SJSA1 (cell line): ENCODE data around the gene SPATA31C1. TPM values are rescaled to one million over a fixed set of nuclear protein-coding genes. Genes with fewer than 3 reads are reported as not detected.

Source experiments
- DNase-seq, 2 experiments: peaks; one replicate each; pipeline ENCODE4 v3.0.0-alpha.2; 2015 to 2020; ENCODE audit warnings: low spot score in 2 of 2, low read depth in 1 of 2
- H3K27ac ChIP-seq: fragments of 250-450 bp; sonication (Bioruptor Pico); 2 replicates; pipeline ENCODE4 v1.5.1; 2020; ENCODE audit warnings: mild to moderate bottlenecking, moderate library complexity
- H3K27me3 ChIP-seq: fragments of 250-450 bp; sonication (Bioruptor Pico); replicated peaks from 2 replicates; pipeline ENCODE4 v1.5.1; 2020; ENCODE audit warnings: mild to moderate bottlenecking, moderate library complexity
- H3K36me3 ChIP-seq: fragments of 250-450 bp; sonication (Bioruptor Pico); 2 replicates; pipeline ENCODE4 v1.5.1; 2020; ENCODE audit warnings: mild to moderate bottlenecking
- H3K4me1 ChIP-seq: fragments of 250-450 bp; sonication (Bioruptor Pico); replicated peaks from 2 replicates; pipeline ENCODE4 v1.6.1; 2021; ENCODE audit warnings: mild to moderate bottlenecking
- H3K4me3 ChIP-seq: fragments of 250-450 bp; sonication (Bioruptor Pico); 2 replicates; pipeline ENCODE4 v1.5.1; 2020; ENCODE audit warnings: mild to moderate bottlenecking
- H3K9me3 ChIP-seq: fragments of 250-450 bp; sonication (Bioruptor Pico); replicated peaks from 2 replicates; pipeline ENCODE4 v1.5.1; 2020; ENCODE audit warnings: mild to moderate bottlenecking
- total RNA-seq: library from RNA; depleted of rRNA; stranded (reverse); fragments of >200 nt; shearing (Covaris generic); gene quantifications from 2 replicates; pipeline ENCODE4 v1.2.3, GENCODE V29; 2014

Gene SPATA31C1
- total RNA-seq, 1 experiment from 2014 or later: not detected

- no peaks in the 10 kb centered on the region for H3K27me3 ChIP-seq
- no peak for DNase-seq
- H3K27ac ChIP-seq: no peak overlapping the region
- H3K4me1 ChIP-seq: peaks cover 44% of the 10 kb centered on the region
- peaks cover 14% of the 10 kb centered on the region for H3K9me3 ChIP-seq
- H3K36me3 ChIP-seq: peaks cover 10% of the 10 kb centered on the region; the same call in 1 of the 2 replicates
- H3K4me3 ChIP-seq: no peak overlapping the region
Measured at GRCh38 chr9:87880683-87881082, 37.1 kb upstream of the SPATA31C1 start.

- H3K9me3 ChIP-seq: peaks cover 12% of the 10 kb centered on the region
- no peak within 1 kb of the TSS for H3K27ac ChIP-seq
- no peaks in the 10 kb centered on the region for H3K27me3 ChIP-seq
- peaks cover 25% of the 10 kb centered on the region for H3K4me1 ChIP-seq
- no peak for DNase-seq
- H3K4me3 ChIP-seq: no peak within 1 kb of the TSS
- H3K36me3 ChIP-seq: peaks cover 10% of the 10 kb centered on the region; the same call in 1 of the 2 replicates
Measured at GRCh38 chr9:87882627-87883026, 35.1 kb upstream of the SPATA31C1 start, which contains the start of gene SPATA31E1. Gene SPATA31E1, plus strand, starts transcription at chr9:87882877. Its CDS starts 15 bp downstream, at chr9:87882892.

- H3K36me3 ChIP-seq: peaks cover 7% of the 10 kb centered on the region; the same call in 1 of the 2 replicates
- H3K4me3 ChIP-seq: no peak overlapping the region
- no peak for DNase-seq
- peaks cover 6% of the 10 kb centered on the region for H3K9me3 ChIP-seq
- H3K27me3 ChIP-seq: no peaks in the 10 kb centered on the region
- H3K27ac ChIP-seq: no peak overlapping the region
- peaks cover 19% of the 10 kb centered on the region for H3K4me1 ChIP-seq
Measured at GRCh38 chr9:87883274-87883673, 34.5 kb upstream of the SPATA31C1 start.

DNA sequence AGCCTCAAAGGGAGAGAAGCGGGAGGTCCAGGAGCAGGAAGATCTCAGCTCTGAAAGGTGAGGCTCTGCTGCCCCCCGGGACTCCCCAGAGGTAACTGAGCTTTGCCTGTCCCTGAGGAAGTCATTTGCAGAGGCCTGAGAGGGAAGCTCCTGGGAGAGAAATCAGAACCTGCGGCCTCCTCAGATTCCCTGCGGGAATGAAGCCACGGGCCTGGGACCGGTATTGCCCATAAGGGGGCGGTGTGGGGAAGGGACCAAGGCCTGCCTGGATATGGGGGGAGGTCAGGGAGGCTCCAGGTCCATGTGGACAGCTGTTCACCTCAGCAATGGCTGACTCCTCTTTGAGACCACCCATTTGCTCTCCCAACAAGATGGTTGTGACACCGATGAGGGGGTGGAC is 33.8 kb upstream of the SPATA31C1 start:
- H3K4me3 ChIP-seq: no peak overlapping the region
- peaks cover 11% of the 10 kb centered on the region for H3K4me1 ChIP-seq
- H3K9me3 ChIP-seq: no peaks in the 10 kb centered on the region
- no peak overlapping the region for H3K27ac ChIP-seq
- no peaks in the 10 kb centered on the region for H3K27me3 ChIP-seq
- H3K36me3 ChIP-seq: no peaks in the 10 kb centered on the region
- no peak for DNase-seq

DNA sequence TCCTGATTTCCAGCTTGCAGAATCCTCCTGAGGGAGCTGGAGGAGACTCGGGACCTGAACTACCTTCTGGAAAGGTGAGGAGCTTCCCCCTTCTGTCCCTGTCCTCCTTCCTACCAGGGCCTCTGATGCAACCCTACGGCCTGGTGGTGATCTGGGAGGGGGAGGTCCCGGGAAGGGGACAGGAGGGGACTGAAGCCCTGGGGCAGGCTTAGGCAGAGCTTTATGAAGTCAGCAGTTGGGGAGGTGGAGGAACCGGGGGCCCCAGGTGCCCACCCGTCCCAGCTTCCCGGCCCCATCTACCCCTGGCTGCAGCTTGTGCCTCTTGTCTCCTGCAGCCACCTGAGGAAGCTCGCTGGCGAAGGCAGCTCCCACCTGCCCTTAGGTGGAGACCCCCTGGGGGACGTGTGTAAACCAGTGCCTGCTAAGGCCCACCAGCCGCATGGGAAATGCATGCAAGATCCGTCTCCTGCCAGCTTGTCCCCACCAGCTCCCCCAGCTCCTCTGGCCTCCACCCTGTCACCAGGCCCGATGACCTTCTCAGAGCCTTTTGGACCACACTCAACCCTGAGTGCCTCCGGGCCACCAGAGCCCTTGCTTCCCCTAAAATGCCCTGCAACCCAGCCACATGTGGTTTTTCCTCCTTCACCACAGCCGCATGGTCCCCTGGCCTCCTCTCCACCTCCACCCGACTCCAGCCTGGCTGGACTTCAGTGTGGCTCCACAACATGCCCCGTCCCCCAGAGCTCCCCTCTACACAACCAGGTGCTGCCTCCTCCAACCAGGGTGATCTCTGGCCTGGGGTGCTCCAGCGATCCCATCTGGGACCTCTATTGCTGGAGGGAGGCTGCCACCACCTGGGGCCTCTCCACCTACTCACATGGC is 32.9 kb upstream of the SPATA31C1 start:
- Histone ChIP-seq H3K4me1 (peaks cover 5% of the 10 kb centered on the region; the same call in 1 of the 2 replicates), H3K9me3 (no peaks in the 10 kb centered on the region), H3K27ac (no peak overlapping the region), H3K4me3 (no peak overlapping the region), H3K27me3 (no peaks in the 10 kb centered on the region), H3K36me3 (no peaks in the 10 kb centered on the region)
- DNase-seq: no peak

DNA sequence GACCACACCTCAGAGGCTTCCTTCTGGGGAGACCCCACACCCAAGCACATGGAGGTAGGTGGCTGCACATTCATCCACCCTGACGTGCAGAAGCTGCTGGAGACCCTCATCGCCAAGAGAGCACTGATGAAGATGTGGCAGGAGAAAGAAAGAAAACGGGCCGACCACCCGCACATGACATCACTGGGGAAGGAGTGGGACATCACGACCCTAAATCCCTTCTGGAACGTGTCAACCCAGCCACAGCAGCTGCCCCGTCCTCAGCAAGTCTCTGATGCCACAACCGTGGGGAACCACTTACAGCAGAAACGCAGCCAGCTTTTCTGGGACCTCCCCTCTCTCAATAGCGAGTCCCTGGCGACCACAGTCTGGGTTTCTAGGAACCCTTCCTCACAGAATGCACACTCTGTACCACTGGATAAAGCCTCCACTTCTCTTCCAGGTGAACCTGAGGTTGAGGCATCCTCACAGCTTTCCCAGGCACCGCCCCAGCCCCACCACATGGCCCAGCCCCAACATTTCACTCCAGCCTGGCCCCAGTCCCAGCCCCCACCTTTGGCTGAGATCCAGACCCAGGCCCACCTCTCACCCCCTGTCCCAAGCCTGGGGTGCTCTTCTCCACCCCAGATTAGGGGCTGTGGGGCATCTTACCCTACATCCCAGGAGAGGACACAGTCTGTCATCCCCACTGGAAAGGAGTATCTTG is 32.1 kb upstream of the SPATA31C1 start:
- no peak for DNase-seq
- no peaks in the 10 kb centered on the region for H3K4me1 ChIP-seq
- no peak overlapping the region for H3K27ac ChIP-seq
- no peaks in the 10 kb centered on the region for H3K36me3 ChIP-seq
- H3K9me3 ChIP-seq: no peaks in the 10 kb centered on the region
- H3K27me3 ChIP-seq: no peaks in the 10 kb centered on the region
- H3K4me3 ChIP-seq: no peak overlapping the region

DNA sequence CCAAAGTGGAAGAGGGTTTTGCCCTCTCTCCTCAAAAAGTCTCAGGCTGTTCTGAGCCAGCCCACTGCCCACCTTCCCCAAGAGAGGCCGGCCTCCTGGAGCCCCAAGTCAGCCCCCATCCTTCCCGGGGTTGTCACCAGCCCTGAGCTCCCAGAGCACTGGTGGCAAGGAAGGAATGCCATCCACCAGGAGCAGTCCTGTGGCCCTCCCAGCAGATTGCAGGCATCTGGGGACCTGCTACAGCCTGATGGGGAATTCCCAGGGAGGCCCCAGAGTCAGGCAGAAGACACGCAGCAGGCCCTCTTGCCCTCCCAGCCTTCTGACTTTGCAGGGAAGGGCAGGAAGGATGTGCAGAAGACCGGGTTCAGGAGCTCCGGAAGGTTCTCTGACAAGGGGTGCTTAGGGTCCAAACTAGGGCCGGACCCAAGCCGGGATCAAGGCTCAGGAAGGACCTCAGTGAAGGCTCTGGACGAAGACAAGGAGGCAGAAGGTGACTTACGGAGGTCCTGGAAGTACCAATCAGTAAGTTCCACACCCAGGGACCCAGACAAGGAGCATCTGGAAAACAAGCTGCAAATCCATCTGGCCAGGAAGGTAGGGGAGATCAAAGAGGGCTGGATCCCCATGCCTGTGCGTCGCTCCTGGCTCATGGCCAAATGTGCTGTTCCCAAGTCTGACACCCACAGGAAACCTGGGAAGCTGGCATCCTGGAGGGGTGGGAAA is 31.4 kb upstream of the SPATA31C1 start:
- no peaks in the 10 kb centered on the region for H3K36me3 ChIP-seq
- no peak for DNase-seq
- H3K27ac ChIP-seq: no peak overlapping the region
- H3K27me3 ChIP-seq: no peaks in the 10 kb centered on the region
- no peaks in the 10 kb centered on the region for H3K4me1 ChIP-seq
- H3K4me3 ChIP-seq: no peak overlapping the region
- no peaks in the 10 kb centered on the region for H3K9me3 ChIP-seq

- DNase-seq: no peak
Measured at GRCh38 chr9:87886933-87887505, 30.7 kb upstream of the SPATA31C1 start.

GRCh38 chr9:87887661-87888480 is 29.9 kb upstream of the SPATA31C1 start:
- no peaks in the 10 kb centered on the region for H3K36me3 ChIP-seq
- no peaks in the 10 kb centered on the region for H3K4me1 ChIP-seq
- H3K4me3 ChIP-seq: no peak overlapping the region
- no peak overlapping the region for H3K27ac ChIP-seq
- H3K9me3 ChIP-seq: no peaks in the 10 kb centered on the region
- no peaks in the 10 kb centered on the region for H3K27me3 ChIP-seq
- DNase-seq: no peak

More at GRCh38 chr9:87886933-87887505, 30.7 kb upstream of the SPATA31C1 start:
- Histone ChIP-seq H3K9me3 (no peaks in the 10 kb centered on the region), H3K27me3 (no peaks in the 10 kb centered on the region), H3K27ac (no peak overlapping the region), H3K36me3 (no peaks in the 10 kb centered on the region), H3K4me3 (no peak overlapping the region), H3K4me1 (no peaks in the 10 kb centered on the region)

DNA sequence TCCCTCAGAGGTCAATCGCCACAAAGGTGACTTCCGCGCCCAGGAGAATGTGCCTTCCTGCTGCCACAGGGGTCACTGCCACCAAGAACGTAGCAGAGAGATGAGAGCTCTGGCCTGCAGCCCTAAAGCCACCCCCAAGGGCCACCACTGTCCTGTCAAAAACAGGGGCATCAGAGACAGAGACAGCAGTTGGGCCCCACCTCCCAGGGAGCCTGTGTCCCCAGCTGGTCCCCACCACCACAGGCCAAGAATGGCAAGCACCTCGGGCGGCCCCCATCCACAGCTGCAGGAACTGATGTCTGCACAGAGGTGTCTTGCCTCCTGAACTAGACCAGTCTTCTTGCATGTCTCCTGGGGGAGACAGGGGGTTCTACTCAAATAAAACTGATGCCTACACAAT is 29.3 kb upstream of the SPATA31C1 start:
- Histone ChIP-seq H3K27me3 (no peaks in the 10 kb centered on the region), H3K9me3 (no peaks in the 10 kb centered on the region), H3K4me3 (no peak overlapping the region), H3K27ac (no peak overlapping the region), H3K36me3 (no peaks in the 10 kb centered on the region), H3K4me1 (no peaks in the 10 kb centered on the region)
- no peak for DNase-seq

- DNase-seq: no peak
- no peak overlapping the region for H3K27ac ChIP-seq
- H3K9me3 ChIP-seq: no peaks in the 10 kb centered on the region
- H3K27me3 ChIP-seq: no peaks in the 10 kb centered on the region
- no peaks in the 10 kb centered on the region for H3K4me1 ChIP-seq
- no peaks in the 10 kb centered on the region for H3K36me3 ChIP-seq
- H3K4me3 ChIP-seq: no peak overlapping the region
Measured at GRCh38 chr9:87889065-87889881, 28.5 kb upstream of the SPATA31C1 start.

GRCh38 chr9:87889882-87890252 is 27.9 kb upstream of the SPATA31C1 start:
- Histone ChIP-seq H3K27ac (no peak overlapping the region), H3K4me3 (no peak overlapping the region), H3K27me3 (no peaks in the 10 kb centered on the region), H3K9me3 (no peaks in the 10 kb centered on the region), H3K36me3 (no peaks in the 10 kb centered on the region), H3K4me1 (no peaks in the 10 kb centered on the region)
- no peak for DNase-seq
